Activated naive CD8-positive, alpha-beta T cell treated with anti-CD3 and anti-CD28 coated beads for 36 hours (primary cell): ENCODE data around the gene SLC25A21. TPM values are rescaled to one million over a fixed set of nuclear protein-coding genes. Genes with fewer than 3 reads are reported as not detected.
"Not testable (repeated sequence)": the region's sequence is repeated elsewhere in the genome, so short reads cannot be mapped to it uniquely, and the experiment has no call there.

Source experiments
- DNase-seq: peaks from one replicate; pipeline ENCODE4 v3.0.0; 2021
- H3K27ac Mint-ChIP-seq: one replicate; pipeline ENCODE4 v1.8.0; 2022; ENCODE audit warnings: mild to moderate bottlenecking, moderate library complexity, mixed read lengths
- H3K27me3 Mint-ChIP-seq: one replicate; pipeline ENCODE4 v1.8.0; 2022; ENCODE audit warnings: mild to moderate bottlenecking, mixed read lengths
- H3K36me3 Mint-ChIP-seq: one replicate; pipeline ENCODE4 v1.8.0; 2021; ENCODE audit warnings: mild to moderate bottlenecking, mixed read lengths
- H3K4me1 Mint-ChIP-seq: one replicate; pipeline ENCODE4 v1.8.0; 2021; ENCODE audit warnings: mixed read lengths
- H3K4me3 Mint-ChIP-seq: one replicate; pipeline ENCODE4 v1.8.0; 2022; ENCODE audit warnings: mild to moderate bottlenecking, moderate library complexity, mixed read lengths
- H3K9me3 Mint-ChIP-seq: one replicate; pipeline ENCODE4 v1.8.0; 2022; ENCODE audit warnings: mixed read lengths
- total RNA-seq, 2 experiments: library from RNA; stranded (reverse); gene quantifications; one replicate each; pipeline ENCODE4 v1.2.3, GENCODE V29; 2021

The SLC25A21 gene
- total RNA-seq, 2 experiments from 2014 or later: not detected

- Mint-ChIP-seq H3K36me3 (no peaks in the 10 kb centered on the region), H3K27me3 (no peaks in the 10 kb centered on the region), H3K27ac (no peak overlapping the region), H3K9me3 (no peaks in the 10 kb centered on the region), H3K4me1 (no peaks in the 10 kb centered on the region), H3K4me3 (no peak overlapping the region)
- no peak for DNase-seq
Observed at GRCh38 chr14:36931791-36932190, 240.6 kb downstream of the SLC25A21 start.

- no peaks in the 10 kb centered on the region for H3K9me3 Mint-ChIP-seq
- H3K27me3 Mint-ChIP-seq: no peaks in the 10 kb centered on the region
- no peaks in the 10 kb centered on the region for H3K4me1 Mint-ChIP-seq
- no peaks in the 10 kb centered on the region for H3K36me3 Mint-ChIP-seq
- H3K4me3 Mint-ChIP-seq: no peak overlapping the region
- DNase-seq: no peak
- no peak overlapping the region for H3K27ac Mint-ChIP-seq
Observed at GRCh38 chr14:36928432-36928831, 244.0 kb downstream of the SLC25A21 start.

- no peak overlapping the region for H3K27ac Mint-ChIP-seq
- H3K4me1 Mint-ChIP-seq: no peaks in the 10 kb centered on the region
- H3K9me3 Mint-ChIP-seq: no peaks in the 10 kb centered on the region
- DNase-seq: no peak
- H3K27me3 Mint-ChIP-seq: no peaks in the 10 kb centered on the region
- no peak overlapping the region for H3K4me3 Mint-ChIP-seq
- H3K36me3 Mint-ChIP-seq: no peaks in the 10 kb centered on the region
Observed at GRCh38 chr14:36925094-36925493, 247.3 kb downstream of the SLC25A21 start.

GRCh38 chr14:36916668-36917067 lies 255.7 kb downstream of the SLC25A21 start:
- no peak overlapping the region for H3K4me3 Mint-ChIP-seq
- H3K9me3 Mint-ChIP-seq: no peaks in the 10 kb centered on the region
- H3K27ac Mint-ChIP-seq: no peak overlapping the region
- no peaks in the 10 kb centered on the region for H3K36me3 Mint-ChIP-seq
- no peak for DNase-seq
- H3K27me3 Mint-ChIP-seq: no peaks in the 10 kb centered on the region
- H3K4me1 Mint-ChIP-seq: no peaks in the 10 kb centered on the region

GRCh38 chr14:36915081-36915480 lies 257.3 kb downstream of the SLC25A21 start:
- no peak overlapping the region for H3K4me3 Mint-ChIP-seq
- H3K36me3 Mint-ChIP-seq: no peaks in the 10 kb centered on the region
- H3K9me3 Mint-ChIP-seq: no peaks in the 10 kb centered on the region
- H3K27ac Mint-ChIP-seq: no peak overlapping the region
- H3K27me3 Mint-ChIP-seq: no peaks in the 10 kb centered on the region
- H3K4me1 Mint-ChIP-seq: no peaks in the 10 kb centered on the region
- DNase-seq: no peak

GRCh38 chr14:36910578-36910977 lies 261.8 kb downstream of the SLC25A21 start:
- H3K27me3 Mint-ChIP-seq: no peaks in the 10 kb centered on the region

GRCh38 chr14:36905272-36905888 lies 267.0 kb downstream of the SLC25A21 start:
- Mint-ChIP-seq H3K4me3 (no peak overlapping the region), H3K27ac (no peak overlapping the region), H3K4me1 (no peaks in the 10 kb centered on the region)

More at GRCh38 chr14:36910578-36910977, 261.8 kb downstream of the SLC25A21 start:
- no peaks in the 10 kb centered on the region for H3K9me3 Mint-ChIP-seq
- H3K36me3 Mint-ChIP-seq: no peaks in the 10 kb centered on the region
- no peak overlapping the region for H3K4me3 Mint-ChIP-seq
- no peak overlapping the region for H3K27ac Mint-ChIP-seq
- no peaks in the 10 kb centered on the region for H3K4me1 Mint-ChIP-seq
- DNase-seq: no peak

GRCh38 chr14:36901861-36902260 lies 270.5 kb downstream of the SLC25A21 start:
- Mint-ChIP-seq H3K27ac (no peak overlapping the region), H3K4me3 (no peak overlapping the region), H3K27me3 (no peaks in the 10 kb centered on the region), H3K36me3 (no peaks in the 10 kb centered on the region), H3K4me1 (no peaks in the 10 kb centered on the region), H3K9me3 (peaks cover 3% of the 10 kb centered on the region)
- no peak for DNase-seq

More at GRCh38 chr14:36905272-36905888, 267.0 kb downstream of the SLC25A21 start:
- no peak for DNase-seq
- Mint-ChIP-seq H3K36me3 (no peaks in the 10 kb centered on the region), H3K27me3 (no peaks in the 10 kb centered on the region), H3K9me3 (peaks cover 2% of the 10 kb centered on the region)

- no peaks in the 10 kb centered on the region for H3K27me3 Mint-ChIP-seq
- no peak for DNase-seq
- H3K4me3 Mint-ChIP-seq: no peak overlapping the region
- no peak overlapping the region for H3K27ac Mint-ChIP-seq
- no peaks in the 10 kb centered on the region for H3K4me1 Mint-ChIP-seq
- no peaks in the 10 kb centered on the region for H3K36me3 Mint-ChIP-seq
- H3K9me3 Mint-ChIP-seq: peaks cover 3% of the 10 kb centered on the region
Observed at GRCh38 chr14:36900846-36901245, 271.6 kb downstream of the SLC25A21 start.

GRCh38 chr14:36896300-36896699 lies 276.1 kb downstream of the SLC25A21 start:
- not testable (repeated sequence) for H3K27me3 Mint-ChIP-seq, H3K9me3 Mint-ChIP-seq, H3K4me3 Mint-ChIP-seq, DNase-seq, H3K4me1 Mint-ChIP-seq, H3K36me3 Mint-ChIP-seq, H3K27ac Mint-ChIP-seq

GRCh38 chr14:36884049-36884448 lies 288.4 kb downstream of the SLC25A21 start:
- Mint-ChIP-seq H3K36me3 (no peaks in the 10 kb centered on the region), H3K4me1 (no peaks in the 10 kb centered on the region), H3K27ac (no peak overlapping the region), H3K4me3 (no peak overlapping the region), H3K9me3 (peaks cover 4% of the 10 kb centered on the region), H3K27me3 (no peaks in the 10 kb centered on the region)
- DNase-seq: no peak

- H3K4me3 Mint-ChIP-seq: no peak overlapping the region
- DNase-seq: no peak
- no peaks in the 10 kb centered on the region for H3K4me1 Mint-ChIP-seq
- H3K27me3 Mint-ChIP-seq: no peaks in the 10 kb centered on the region
- H3K27ac Mint-ChIP-seq: no peak overlapping the region
- no peaks in the 10 kb centered on the region for H3K36me3 Mint-ChIP-seq
- peaks cover 4% of the 10 kb centered on the region for H3K9me3 Mint-ChIP-seq
Observed at GRCh38 chr14:36880276-36880675, 292.1 kb downstream of the SLC25A21 start.

GRCh38 chr14:36879558-36879957 lies 292.8 kb downstream of the SLC25A21 start:
- H3K27me3 Mint-ChIP-seq: no peaks in the 10 kb centered on the region
- no peak overlapping the region for H3K4me3 Mint-ChIP-seq

GRCh38 chr14:36874396-36875138 lies 297.8 kb downstream of the SLC25A21 start:
- Mint-ChIP-seq H3K4me1 (no peaks in the 10 kb centered on the region), H3K27me3 (no peaks in the 10 kb centered on the region), H3K4me3 (no peak overlapping the region), H3K27ac (no peak overlapping the region), H3K36me3 (no peaks in the 10 kb centered on the region), H3K9me3 (no peaks in the 10 kb centered on the region)
- no peak for DNase-seq

More at GRCh38 chr14:36879558-36879957, 292.8 kb downstream of the SLC25A21 start:
- H3K4me1 Mint-ChIP-seq: no peaks in the 10 kb centered on the region
- H3K27ac Mint-ChIP-seq: no peak overlapping the region
- H3K9me3 Mint-ChIP-seq: peaks cover 4% of the 10 kb centered on the region
- DNase-seq: no peak
- H3K36me3 Mint-ChIP-seq: no peaks in the 10 kb centered on the region

- Mint-ChIP-seq H3K27me3 (no peaks in the 10 kb centered on the region), H3K36me3 (no peaks in the 10 kb centered on the region), H3K9me3 (no peaks in the 10 kb centered on the region), H3K4me3 (no peak overlapping the region), H3K4me1 (no peaks in the 10 kb centered on the region), H3K27ac (no peak overlapping the region)
- no peak for DNase-seq
Observed at GRCh38 chr14:36870776-36871175, 301.6 kb downstream of the SLC25A21 start.

GRCh38 chr14:36869125-36869524 lies 303.3 kb downstream of the SLC25A21 start:
- Mint-ChIP-seq H3K4me1 (no peaks in the 10 kb centered on the region), H3K36me3 (no peaks in the 10 kb centered on the region), H3K4me3 (no peak overlapping the region), H3K9me3 (no peaks in the 10 kb centered on the region), H3K27me3 (no peaks in the 10 kb centered on the region), H3K27ac (no peak overlapping the region)
- no peak for DNase-seq
